Stimulated activated CD4-positive, alpha-beta T cell treated with anti-CD3 and anti-CD28 coated beads, Interleukin-1b, Interleukin-23, amount 100 ng/mL, for 24 hours (primary cell): ENCODE data around the gene VAMP1.

Source experiments
- DNase-seq, 4 experiments: peaks; one replicate each; pipeline ENCODE4 v3.0.0-alpha.2; 2020; ENCODE audit warnings: low read depth in 4 of 4, low spot score in 1 of 4

The VAMP1 gene

GRCh38 chr12:6426882-6427671, 43.4 kb downstream of the VAMP1 start:
- DNase-seq: peak; percentile 79 to 94 (median 86)

GRCh38 chr12:6425590-6426531, 44.6 kb downstream of the VAMP1 start:
- no peak for DNase-seq

- DNase-seq: no peak
Observed at GRCh38 chr12:6424866-6425265, 45.6 kb downstream of the VAMP1 start.

- DNase-seq: no peak
Observed at GRCh38 chr12:6424008-6424347, 46.5 kb downstream of the VAMP1 start.

GRCh38 chr12:6423267-6424007, 47.0 kb downstream of the VAMP1 start:
- peak in 2 of 4 experiments; percentile 52 to 55 for DNase-seq

GRCh38 chr12:6420364-6420763, 50.1 kb downstream of the VAMP1 start:
- no peak for DNase-seq

GRCh38 chr12:6418796-6419195, 51.7 kb downstream of the VAMP1 start:
- no peak for DNase-seq

- DNase-seq: no peak
Observed at GRCh38 chr12:6416596-6416995, 53.9 kb downstream of the VAMP1 start.
